GM18526 (cell line): Measurements from ENCODE around the gene TMEM269.

ENCODE experiments used
- POLR2A ChIP-seq: IDR thresholded peaks from 3 replicates; pipeline ENCODE4 v1.6.1; 2011; ENCODE audit not compliant: insufficient read length; ENCODE audit errors: extremely low read depth

Gene TMEM269

GRCh38 chr1:42824481-42825035 is 39.8 kb downstream of the TMEM269 start:
- TF ChIP-seq POLR2A = no peak

GRCh38 chr1:42825036-42825851 is 40.5 kb downstream of the TMEM269 start:
- no peak for TF ChIP-seq POLR2A

- no peak for TF ChIP-seq POLR2A
Measured at GRCh38 chr1:42830631-42831030, 45.8 kb downstream of the TMEM269 start.

- TF ChIP-seq POLR2A = no peak
Measured at GRCh38 chr1:42831273-42831672, 46.5 kb downstream of the TMEM269 start.

GRCh38 chr1:42832641-42833240 is 48.0 kb downstream of the TMEM269 start:
- no peak for TF ChIP-seq POLR2A

GRCh38 chr1:42833981-42834380 is 49.2 kb downstream of the TMEM269 start:
- TF ChIP-seq POLR2A = no peak

- no peak for TF ChIP-seq POLR2A
Measured at GRCh38 chr1:42834803-42835202, 50.0 kb downstream of the TMEM269 start.

GRCh38 chr1:42835422-42835821 is 50.6 kb downstream of the TMEM269 start:
- TF ChIP-seq POLR2A = no peak

- TF ChIP-seq POLR2A = no peak
Measured at GRCh38 chr1:42837709-42838108, 52.9 kb downstream of the TMEM269 start.

- TF ChIP-seq POLR2A = no peak
Measured at GRCh38 chr1:42838482-42839190, 53.8 kb downstream of the TMEM269 start.

- no peak for TF ChIP-seq POLR2A
Measured at GRCh38 chr1:42841010-42841409, 56.2 kb downstream of the TMEM269 start.

GRCh38 chr1:42841440-42842147 is 56.8 kb downstream of the TMEM269 start:
- TF ChIP-seq POLR2A = no peak

GRCh38 chr1:42844592-42845140 is 59.9 kb downstream of the TMEM269 start:
- TF ChIP-seq POLR2A = no peak

- no peak for TF ChIP-seq POLR2A
Measured at GRCh38 chr1:42845193-42845592, 60.4 kb downstream of the TMEM269 start.

GRCh38 chr1:42845866-42846256 is 61.1 kb downstream of the TMEM269 start:
- no peak for TF ChIP-seq POLR2A
